Measurements from ENCODE around the gene GPC1. TPM values are rescaled to one million over a fixed set of nuclear protein-coding genes. Genes with fewer than 3 reads are reported as not detected.

Gene GPC1
- total RNA-seq, 1 donor from 2014 or later: 187 TPM

- Histone ChIP-seq H3K4me3 (no peak overlapping the region), H3K36me3 (no peaks in the 10 kb centered on the region), H3K27ac (replicated peaks) (no peak overlapping the region), H3K9me3 (replicated peaks) (peaks cover 30% of the 10 kb centered on the region), H3K4me1 (no peaks in the 10 kb centered on the region), H3K27me3 (ENCODE audit: low read depth) (no peaks in the 10 kb centered on the region)
- TF ChIP-seq CTCF (IDR thresholded peaks at IDR 0.05; ENCODE audit: borderline replicate concordance): no peak
- no peak for DNase-seq
- intact Hi-C loops (cut with micrococcal nuclease): no loop called here
Measured at GRCh38 chr2:240480834-240481623, 45.6 kb downstream of the GPC1 start.

- Histone ChIP-seq H3K4me3 (no peak overlapping the region), H3K27me3 (ENCODE audit: low read depth) (no peaks in the 10 kb centered on the region), H3K9me3 (replicated peaks) (peaks cover 30% of the 10 kb centered on the region), H3K27ac (replicated peaks) (no peak overlapping the region), H3K4me1 (no peaks in the 10 kb centered on the region), H3K36me3 (peaks cover 6% of the 10 kb centered on the region)
- TF ChIP-seq CTCF (IDR thresholded peaks at IDR 0.05; ENCODE audit: borderline replicate concordance): no peak
- DNase-seq: no peak
- intact Hi-C loops (cut with micrococcal nuclease): no loop called here
Measured at GRCh38 chr2:240481720-240482119, 46.3 kb downstream of the GPC1 start.

- no peak overlapping the region for H3K27ac ChIP-seq (replicated peaks)
- intact Hi-C loops (cut with micrococcal nuclease): no loop called here
- TF ChIP-seq CTCF (IDR thresholded peaks at IDR 0.05; ENCODE audit: borderline replicate concordance): no peak
- H3K27me3 ChIP-seq (ENCODE audit: low read depth): no peaks in the 10 kb centered on the region
- no peaks in the 10 kb centered on the region for H3K4me1 ChIP-seq
- no peak overlapping the region for H3K4me3 ChIP-seq
- DNase-seq: no peak
- peaks cover 33% of the 10 kb centered on the region for H3K9me3 ChIP-seq (replicated peaks)
- H3K36me3 ChIP-seq: peaks cover 9% of the 10 kb centered on the region
Measured at GRCh38 chr2:240482141-240482540, 46.7 kb downstream of the GPC1 start.

- peaks cover 15% of the 10 kb centered on the region for H3K36me3 ChIP-seq
- no peaks in the 10 kb centered on the region for H3K27me3 ChIP-seq (ENCODE audit: low read depth)
- H3K4me1 ChIP-seq: no peaks in the 10 kb centered on the region
- H3K9me3 ChIP-seq (replicated peaks): peaks cover 61% of the 10 kb centered on the region
- no peak overlapping the region for H3K27ac ChIP-seq (replicated peaks)
- TF ChIP-seq CTCF (IDR thresholded peaks at IDR 0.05; ENCODE audit: borderline replicate concordance): no peak
- H3K4me3 ChIP-seq: no peak overlapping the region
- DNase-seq: no peak
- intact Hi-C loops (cut with micrococcal nuclease): no loop called here
Measured at GRCh38 chr2:240491483-240491882, 56.0 kb downstream of the GPC1 start.

- intact Hi-C loops (cut with micrococcal nuclease): no loop called here
- H3K36me3 ChIP-seq: peaks cover 10% of the 10 kb centered on the region
- TF ChIP-seq CTCF (IDR thresholded peaks at IDR 0.05; ENCODE audit: borderline replicate concordance): no peak
Measured at GRCh38 chr2:240494194-240494793, 58.8 kb downstream of the GPC1 start.

More at GRCh38 chr2:240494194-240494793, 58.8 kb downstream of the GPC1 start:
- Histone ChIP-seq H3K27ac (replicated peaks) (no peak overlapping the region), H3K27me3 (ENCODE audit: low read depth) (no peaks in the 10 kb centered on the region), H3K4me1 (no peaks in the 10 kb centered on the region), H3K4me3 (no peak overlapping the region), H3K9me3 (replicated peaks) (peaks cover 33% of the 10 kb centered on the region)
- no peak for DNase-seq

All from left ventricle myocardium inferior (tissue), 1 donor.